Left ventricle myocardium inferior (tissue), 1 donor: ENCODE results near the gene HSPA1B. TPM values are rescaled to one million over a fixed set of nuclear protein-coding genes. Genes with fewer than 3 reads are reported as not detected.

ENCODE experiments used
- DNase-seq: peaks from one replicate; pipeline ENCODE4 v3.0.0-alpha.2; 2020
- H3K27ac ChIP-seq: fragments of 200-600 bp; replicated peaks from 2 replicates; pipeline ENCODE4 v1.8.0; 2021
- H3K27me3 ChIP-seq: fragments of 200-600 bp; 2 replicates; pipeline ENCODE4 v1.8.0; 2021; ENCODE audit warnings: low read depth
- H3K36me3 ChIP-seq: fragments of 200-600 bp; 2 replicates; pipeline ENCODE4 v1.8.0; 2021
- H3K4me1 ChIP-seq: fragments of 200-600 bp; 2 replicates; pipeline ENCODE4 v1.8.0; 2021
- H3K4me3 ChIP-seq: fragments of 200-600 bp; 2 replicates; pipeline ENCODE4 v1.8.0; 2021; ENCODE audit warnings: mild to moderate bottlenecking, moderate library complexity
- H3K9me3 ChIP-seq: fragments of 200-600 bp; replicated peaks from 2 replicates; pipeline ENCODE4 v1.8.0; 2021
- CTCF ChIP-seq: fragments of 200-600 bp; IDR thresholded peaks from 2 replicates; pipeline ENCODE4 v1.8.0; 2021; ENCODE audit warnings: antibody characterized with exemption, mild to moderate bottlenecking, borderline replicate concordance
- intact Hi-C: fragments of 100-400 bp; cut with micrococcal nuclease; formaldehyde crosslinking; loops from one replicate; pipeline ENCODE4 v1.11.0; 2022
- total RNA-seq: library from RNA; stranded (reverse); fragmentation: NEBNext Ultra II Directional; extraction: Animal tissue kit (Norgen Biotek cat#: 25700); gene quantifications from one replicate; pipeline ENCODE4 v1.2.1, GENCODE V29; 2021
- donor health status: DM: no; HTN: yes; CAD: no; lungs with severe emphysema.

The HSPA1B gene
- total RNA-seq, 1 donor from 2014 or later: 184 TPM

GRCh38 chr6:31830886-31831335, 3.4 kb downstream of the HSPA1B start:
- no peak for TF ChIP-seq CTCF
- peak overlapping the region; percentile 67 for H3K27ac ChIP-seq
- intact Hi-C loops: no loop called here
- peaks cover 51% of the 10 kb centered on the region for H3K4me1 ChIP-seq
- no peaks in the 10 kb centered on the region for H3K36me3 ChIP-seq
- H3K4me3 ChIP-seq: peak overlapping the region; percentile 84
- no peaks in the 10 kb centered on the region for H3K27me3 ChIP-seq
- H3K9me3 ChIP-seq: no peaks in the 10 kb centered on the region
- DNase-seq: no peak

GRCh38 chr6:31831350-31832215, 4.0 kb downstream of the HSPA1B start:
- intact Hi-C loops: no loop called here
- Histone ChIP-seq H3K4me1 (peaks cover 51% of the 10 kb centered on the region), H3K9me3 (no peaks in the 10 kb centered on the region), H3K27ac (peak overlapping the region; percentile 97), H3K4me3 (peak overlapping the region; percentile 84), H3K36me3 (peaks cover under 1% of the 10 kb centered on the region), H3K27me3 (no peaks in the 10 kb centered on the region)
- DNase-seq: no peak
- no peak for TF ChIP-seq CTCF

- peaks cover 74% of the 10 kb centered on the region for H3K4me1 ChIP-seq
- H3K9me3 ChIP-seq: no peaks in the 10 kb centered on the region
- H3K27me3 ChIP-seq: no peaks in the 10 kb centered on the region
- intact Hi-C loops: no loop called here
- H3K4me3 ChIP-seq: peak overlapping the region; percentile 99
- TF ChIP-seq CTCF: no peak
- DNase-seq: peak; percentile 90
- H3K27ac ChIP-seq: peak overlapping the region; percentile 97
- H3K36me3 ChIP-seq: peaks cover 31% of the 10 kb centered on the region
These were observed 7.1 kb downstream of the HSPA1B start for GRCh38 chr6:31834367-31835250.

DNA sequence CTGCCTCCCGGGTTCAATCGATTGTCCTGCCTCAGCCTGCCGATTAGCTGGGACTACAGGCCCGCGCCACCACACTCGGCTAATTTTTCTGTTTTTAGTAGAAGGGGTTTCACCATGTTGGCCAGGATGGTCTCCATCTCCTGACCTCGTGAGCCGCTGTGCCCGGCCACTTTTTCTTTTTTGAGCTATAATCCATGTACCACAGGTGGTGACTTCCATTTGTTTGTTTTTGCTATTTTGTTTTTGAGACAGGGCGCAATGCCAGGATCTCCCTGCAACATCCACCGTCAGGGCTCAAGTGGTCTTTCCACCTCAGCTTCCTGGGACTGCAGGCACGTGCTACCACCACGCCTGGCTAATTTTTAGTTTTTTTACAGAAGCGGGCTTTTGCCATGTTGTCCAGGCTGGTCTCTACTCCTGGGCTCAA, 8.5 kb downstream of the HSPA1B start:
- no peak for TF ChIP-seq CTCF
- intact Hi-C loops: no loop called here
- peak overlapping the region; percentile 97 for H3K27ac ChIP-seq
- no peak for DNase-seq
- H3K4me1 ChIP-seq: peaks cover 62% of the 10 kb centered on the region
- peak overlapping the region; percentile 99 for H3K4me3 ChIP-seq
- H3K27me3 ChIP-seq: no peaks in the 10 kb centered on the region
- peaks cover 45% of the 10 kb centered on the region for H3K36me3 ChIP-seq
- no peaks in the 10 kb centered on the region for H3K9me3 ChIP-seq
